Loucy (cell line): ENCODE data around the gene TCERG1.

ENCODE experiments used
- EZH2phosphoT487 ChIP-seq: fragments of 200-600 bp; IDR thresholded peaks from 2 replicates; pipeline ENCODE4 v1.6.1; 2018; ENCODE audit warnings: antibody characterized with exemption, mild to moderate bottlenecking, moderate library complexity, borderline replicate concordance
- TF ChIP-seq, protein P1 (sequence below): fragments of 200-600 bp; sonication (generic); conservative IDR thresholded peaks from 2 replicates; pipeline ENCODE4 v1.5.1; 2014; ENCODE audit warnings: mild to moderate bottlenecking, antibody characterized with exemption, low read length

GRCh38 chr5:146450002-146450401 lies 2.9 kb downstream of the TCERG1 start:
- TF ChIP-seq, protein P1, sequence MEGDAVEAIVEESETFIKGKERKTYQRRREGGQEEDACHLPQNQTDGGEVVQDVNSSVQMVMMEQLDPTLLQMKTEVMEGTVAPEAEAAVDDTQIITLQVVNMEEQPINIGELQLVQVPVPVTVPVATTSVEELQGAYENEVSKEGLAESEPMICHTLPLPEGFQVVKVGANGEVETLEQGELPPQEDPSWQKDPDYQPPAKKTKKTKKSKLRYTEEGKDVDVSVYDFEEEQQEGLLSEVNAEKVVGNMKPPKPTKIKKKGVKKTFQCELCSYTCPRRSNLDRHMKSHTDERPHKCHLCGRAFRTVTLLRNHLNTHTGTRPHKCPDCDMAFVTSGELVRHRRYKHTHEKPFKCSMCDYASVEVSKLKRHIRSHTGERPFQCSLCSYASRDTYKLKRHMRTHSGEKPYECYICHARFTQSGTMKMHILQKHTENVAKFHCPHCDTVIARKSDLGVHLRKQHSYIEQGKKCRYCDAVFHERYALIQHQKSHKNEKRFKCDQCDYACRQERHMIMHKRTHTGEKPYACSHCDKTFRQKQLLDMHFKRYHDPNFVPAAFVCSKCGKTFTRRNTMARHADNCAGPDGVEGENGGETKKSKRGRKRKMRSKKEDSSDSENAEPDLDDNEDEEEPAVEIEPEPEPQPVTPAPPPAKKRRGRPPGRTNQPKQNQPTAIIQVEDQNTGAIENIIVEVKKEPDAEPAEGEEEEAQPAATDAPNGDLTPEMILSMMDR: no peak
- no peak for TF ChIP-seq EZH2phosphoT487
